Activated CD4-positive, alpha-beta T cell treated with anti-CD3 and anti-CD28 coated beads for 48 hours (primary cell): ENCODE data around the gene KATNAL2.
A peak's percentile ranks its signal among the peaks of the same experiment; 100 is the strongest.

Experiments
- DNase-seq: peaks from one replicate; pipeline ENCODE4 v3.0.0-alpha.2; 2020

Gene KATNAL2

GRCh38 chr18:47118981-47119380 lies 201.6 kb downstream of the KATNAL2 start:
- no peak for DNase-seq

DNA sequence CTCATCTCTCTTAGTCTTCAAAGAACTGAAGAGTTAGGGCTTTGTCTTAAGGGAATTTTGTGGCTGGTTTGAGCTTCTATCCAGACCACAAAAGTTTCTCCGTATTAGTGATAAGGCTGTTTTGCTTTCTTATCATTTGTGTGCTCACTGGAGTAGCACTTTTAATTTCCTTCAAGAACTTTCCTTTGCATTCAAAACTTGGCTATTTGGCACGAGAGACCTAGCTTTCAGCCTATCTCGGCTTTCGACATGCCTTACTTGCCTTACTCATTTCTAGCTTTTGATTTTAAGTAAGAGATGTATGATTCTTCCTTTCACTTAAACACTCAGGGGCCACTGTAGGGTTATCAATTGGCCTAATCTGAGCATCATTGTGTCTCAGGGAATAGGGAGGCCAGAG lies 203.0 kb downstream of the KATNAL2 start:
- DNase-seq: peak; percentile 21

- no peak for DNase-seq
Observed at GRCh38 chr18:47121146-47121545, 203.7 kb downstream of the KATNAL2 start.

- DNase-seq: no peak
Observed at GRCh38 chr18:47141289-47141688, 223.9 kb downstream of the KATNAL2 start.

- DNase-seq: no peak
Observed at GRCh38 chr18:47143153-47143552, 225.8 kb downstream of the KATNAL2 start.

DNA sequence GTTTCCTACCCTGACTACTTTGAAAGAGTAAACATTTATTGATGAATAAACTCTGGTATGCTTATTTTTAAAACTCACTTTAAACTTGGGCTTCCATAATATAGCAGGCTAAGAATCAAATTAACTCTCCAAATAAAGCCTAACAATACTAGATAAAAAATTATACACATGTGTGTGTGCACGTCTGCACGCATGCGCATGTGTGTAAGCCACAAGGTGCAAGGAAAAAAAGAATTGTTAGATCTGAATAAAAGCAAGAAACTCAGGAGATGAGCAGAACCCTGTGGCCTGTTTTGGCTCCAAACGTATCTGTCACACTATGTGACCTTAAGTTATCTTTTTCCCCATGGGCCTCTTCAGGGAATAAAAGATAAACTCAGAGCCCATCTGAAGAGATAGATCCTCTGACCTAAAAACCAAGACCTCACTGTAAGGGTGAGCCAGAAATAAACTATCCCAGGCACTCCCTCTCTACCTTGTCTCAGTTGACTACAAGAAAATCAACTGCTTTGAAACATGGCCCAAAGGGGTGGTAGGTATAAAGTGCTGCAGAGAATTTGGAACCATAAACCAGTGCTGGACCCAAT lies 226.6 kb downstream of the KATNAL2 start:
- DNase-seq: no peak

- no peak for DNase-seq
Observed at GRCh38 chr18:47146206-47146605, 228.8 kb downstream of the KATNAL2 start.

DNA sequence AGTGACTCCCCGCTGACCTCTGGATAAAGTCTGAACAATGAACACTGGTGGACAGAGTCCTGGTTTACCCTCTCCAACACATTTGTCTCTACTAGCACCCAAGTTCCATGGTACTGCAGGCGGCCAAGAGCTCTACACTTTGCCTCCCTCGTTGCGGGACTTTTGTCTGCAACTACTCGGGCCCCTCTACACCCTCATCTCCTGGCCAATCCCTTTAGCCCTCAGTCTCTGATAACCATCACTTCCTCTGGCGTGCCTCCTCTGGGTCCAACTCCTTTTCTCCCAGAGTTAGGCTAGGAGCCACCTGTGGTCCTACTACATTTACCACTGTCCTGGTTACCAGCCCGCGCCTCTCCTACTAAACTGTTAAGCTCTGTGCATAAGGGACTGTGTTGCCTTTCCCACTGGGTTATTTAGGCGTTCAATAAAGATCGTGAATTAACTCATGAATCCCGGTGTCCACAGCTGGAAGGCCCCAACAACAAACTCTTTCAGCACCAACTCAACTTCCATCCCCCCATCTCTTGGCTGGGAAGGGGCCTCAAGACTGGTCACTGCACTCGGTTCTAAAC lies 232.1 kb downstream of the KATNAL2 start:
- DNase-seq: peak; percentile 4

DNA sequence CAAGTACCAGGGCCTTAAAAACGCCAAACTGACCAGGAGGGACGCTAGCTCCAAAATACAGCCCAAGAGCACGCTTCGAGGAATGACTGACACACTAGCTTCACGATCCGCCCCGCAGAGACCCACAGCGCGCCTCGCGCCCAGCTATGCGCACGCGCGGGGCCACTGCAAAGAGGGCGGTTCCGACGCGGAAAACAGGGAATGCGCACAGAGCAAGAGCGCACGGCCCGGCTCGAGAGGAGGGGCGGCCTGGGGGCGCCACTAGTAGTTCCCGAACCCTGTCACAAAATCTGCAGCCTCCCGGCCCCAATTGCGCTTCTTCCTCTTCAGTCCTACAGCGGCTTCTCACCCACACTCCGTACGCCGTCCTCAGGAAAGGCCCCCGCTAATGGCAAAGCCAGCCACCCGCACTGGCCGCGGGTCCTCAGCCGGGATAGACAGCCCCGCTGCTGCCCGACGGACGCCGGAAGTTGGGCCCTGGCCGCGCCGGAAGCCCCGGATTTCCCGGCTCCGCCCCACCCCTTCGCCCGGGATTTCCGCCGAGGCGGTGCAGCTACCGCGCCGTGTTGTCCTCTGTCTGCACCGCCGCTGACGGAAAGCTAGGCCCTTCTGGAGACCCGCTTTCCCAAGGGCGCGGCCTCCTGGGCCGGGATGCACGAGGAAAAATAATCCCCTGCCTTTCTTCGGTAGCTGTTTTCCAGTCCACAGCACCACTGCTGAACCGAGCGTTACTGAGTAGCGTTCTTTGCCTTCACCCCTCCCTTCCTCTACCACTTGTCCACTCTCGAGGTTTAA lies 232.8 kb downstream of the KATNAL2 start, which contains the start of gene HDHD2:
Gene HDHD2, minus strand, starts transcription at position 472 of the 795 bp plus-strand sequence. CDS start 14,061 bp downstream, outside the sequence.
- peak; percentile 87 for DNase-seq

DNA sequence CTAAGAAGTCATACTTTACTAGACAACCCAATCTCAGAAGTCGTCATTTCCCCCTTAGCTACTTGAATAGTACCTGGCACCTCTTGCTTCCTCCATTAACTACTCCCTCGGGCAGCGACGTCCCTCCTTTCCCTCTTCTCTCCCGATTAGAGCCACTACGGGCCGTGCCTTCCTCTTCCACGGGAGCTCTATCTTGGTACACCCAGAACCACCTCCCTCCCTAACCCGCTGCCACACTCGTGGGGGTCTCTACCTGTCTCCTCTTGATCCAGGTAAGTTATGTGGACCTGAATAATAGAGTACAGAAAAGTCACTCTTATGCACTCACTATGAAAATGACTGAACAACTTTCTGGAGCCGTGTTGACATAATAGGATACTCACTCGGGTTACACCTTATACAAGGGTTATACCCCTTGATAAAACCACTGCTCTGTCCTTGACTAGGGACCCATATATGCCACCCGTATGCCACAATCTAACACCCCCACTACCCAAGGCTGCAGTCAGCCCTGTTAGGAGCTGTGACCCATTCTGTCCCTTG lies 233.5 kb downstream of the KATNAL2 start:
- peak; percentile 6 for DNase-seq

- DNase-seq: no peak
Observed at GRCh38 chr18:47151439-47151838, 234.0 kb downstream of the KATNAL2 start.
